DND-41 (cell line): ENCODE measurements around the gene STARD7.

Source experiments
- CTCF ChIP-seq: IDR thresholded peaks from 2 replicates; pipeline ENCODE4 v1.5.1; 2012; ENCODE audit warnings: borderline replicate concordance, low read length, moderate library complexity, mild to moderate bottlenecking; ENCODE audit not compliant: poor library complexity, severe bottlenecking; ENCODE audit errors: extremely low read depth
- EZH2 ChIP-seq: IDR thresholded peaks from 3 replicates; pipeline ENCODE4 v1.6.1; 2012; ENCODE audit warnings: borderline replicate concordance, low read depth, mild to moderate bottlenecking, moderate library complexity, low read length, inconsistent platforms; ENCODE audit not compliant: severe bottlenecking

- TF ChIP-seq CTCF, result no peak
- TF ChIP-seq EZH2, result no peak
Observed at GRCh38 chr2:96212339-96212738, 3.7 kb upstream of the STARD7 start.
